Mucosa of descending colon (tissue), 3 donors: Measurements from ENCODE around the gene MFF. TPM values are rescaled to one million over a fixed set of nuclear protein-coding genes. Genes with fewer than 3 reads are reported as not detected.

Source experiments
- ATAC-seq: fragments of 200-7000 bp; cut with Tn5 transposase; one replicate; pipeline ENCODE4 v1.9.1; 2020; ENCODE audit warnings: mild to moderate bottlenecking, moderate library complexity
- DNase-seq, 3 donors: peaks; one replicate each; pipeline ENCODE4 v3.0.0-alpha.2; 2020
- H3K36me3 ChIP-seq: fragments of 200-600 bp; one replicate; pipeline ENCODE4 v1.8.0; 2021; ENCODE audit warnings: low read depth, mild to moderate bottlenecking
- H3K4me1 ChIP-seq: fragments of 200-600 bp; one replicate; pipeline ENCODE4 v1.8.0; 2021; ENCODE audit warnings: low read depth, mild to moderate bottlenecking
- H3K4me3 ChIP-seq: fragments of 200-600 bp; one replicate; pipeline ENCODE4 v1.8.0; 2021; ENCODE audit warnings: mild to moderate bottlenecking
- H3K9me3 ChIP-seq: fragments of 200-600 bp; one replicate; pipeline ENCODE4 v1.8.0; 2021; ENCODE audit warnings: mild to moderate bottlenecking
- intact Hi-C, 2 donors: fragments of 100-400 bp; cut with DNase I in 1 of 2; cut with micrococcal nuclease in 1 of 2; formaldehyde crosslinking; loops; one replicate each; pipeline versions ENCODE4 v1.11.0 to v1.11.1; 2022; cut with DNase I, micrococcal nuclease
- total RNA-seq, 3 donors: library from RNA; stranded (reverse); fragmentation: NEBNext Ultra II Directional in 2 of 3; extraction: Animal tissue kit (Norgen Biotek cat#: 25700) in 2 of 3; gene quantifications; one replicate each; pipeline versions ENCODE4 v1.2.1 to v1.2.4, GENCODE V29; 2021 to 2023
- TF ChIP-seq, protein P1 (sequence below): fragments of 200-600 bp; IDR thresholded peaks from one replicate; pipeline ENCODE4 v1.8.0; 2022; ENCODE audit warnings: antibody characterized with exemption, mild to moderate bottlenecking
- donor health status: DM: no; HTN: no; CAD: no; lungs with moderate emphysema.
- donor health status: DM: no; HTN: no; CAD: no.
- donor health status: DM: no; HTN: yes; CAD: no.

MFF gene
- total RNA-seq, 3 donors from 2014 or later, result 73.3 to 80.2 (median 77.0) TPM

DNA sequence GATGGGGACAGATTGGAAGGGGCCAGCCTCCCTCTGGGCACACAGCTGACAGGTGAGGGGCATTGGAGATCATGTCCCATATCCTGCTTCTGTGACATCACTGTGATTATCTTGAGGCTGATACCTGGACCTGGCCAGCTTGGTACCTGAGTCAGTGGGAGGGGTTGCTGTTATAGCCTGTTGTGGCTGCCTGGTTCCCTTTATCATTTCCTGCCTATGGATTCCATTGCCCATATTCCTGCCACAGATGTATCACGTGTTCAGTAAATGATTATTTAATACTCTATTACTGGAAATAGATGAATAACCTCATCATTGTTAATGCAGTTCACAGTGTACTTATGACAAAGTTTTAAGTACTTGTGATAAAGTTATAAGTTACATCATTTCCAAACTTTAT is 70.5 kb downstream of the MFF start:
- TF ChIP-seq, protein P1, sequence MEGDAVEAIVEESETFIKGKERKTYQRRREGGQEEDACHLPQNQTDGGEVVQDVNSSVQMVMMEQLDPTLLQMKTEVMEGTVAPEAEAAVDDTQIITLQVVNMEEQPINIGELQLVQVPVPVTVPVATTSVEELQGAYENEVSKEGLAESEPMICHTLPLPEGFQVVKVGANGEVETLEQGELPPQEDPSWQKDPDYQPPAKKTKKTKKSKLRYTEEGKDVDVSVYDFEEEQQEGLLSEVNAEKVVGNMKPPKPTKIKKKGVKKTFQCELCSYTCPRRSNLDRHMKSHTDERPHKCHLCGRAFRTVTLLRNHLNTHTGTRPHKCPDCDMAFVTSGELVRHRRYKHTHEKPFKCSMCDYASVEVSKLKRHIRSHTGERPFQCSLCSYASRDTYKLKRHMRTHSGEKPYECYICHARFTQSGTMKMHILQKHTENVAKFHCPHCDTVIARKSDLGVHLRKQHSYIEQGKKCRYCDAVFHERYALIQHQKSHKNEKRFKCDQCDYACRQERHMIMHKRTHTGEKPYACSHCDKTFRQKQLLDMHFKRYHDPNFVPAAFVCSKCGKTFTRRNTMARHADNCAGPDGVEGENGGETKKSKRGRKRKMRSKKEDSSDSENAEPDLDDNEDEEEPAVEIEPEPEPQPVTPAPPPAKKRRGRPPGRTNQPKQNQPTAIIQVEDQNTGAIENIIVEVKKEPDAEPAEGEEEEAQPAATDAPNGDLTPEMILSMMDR, result no peak
- ATAC-seq, result peak; percentile 30
- Histone ChIP-seq H3K36me3 (no peaks in the 10 kb centered on the region), H3K4me1 (no peaks in the 10 kb centered on the region), H3K4me3 (no peak overlapping the region), H3K9me3 (no peaks in the 10 kb centered on the region)
- intact Hi-C loops, result no loop called here
- DNase-seq, result no peak

DNA sequence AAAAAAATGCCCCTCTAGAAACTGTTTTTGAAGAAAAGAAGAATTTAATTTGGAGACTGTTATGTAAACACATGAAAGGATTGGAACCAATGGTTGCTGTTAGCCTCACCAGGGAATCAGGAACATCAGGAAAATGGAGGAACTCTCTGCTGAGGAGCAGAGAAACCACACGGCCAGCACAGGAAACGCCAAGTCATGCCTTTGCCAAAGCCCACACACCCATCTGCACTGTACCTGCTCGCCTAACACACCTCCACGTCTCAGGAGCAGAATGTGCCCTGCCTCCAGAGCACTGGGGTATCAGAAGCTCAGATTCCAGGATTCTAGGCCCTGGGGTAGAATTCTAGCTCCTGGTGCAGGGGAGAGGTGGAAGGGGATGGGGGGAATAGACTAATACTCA is 72.5 kb downstream of the MFF start:
- Histone ChIP-seq H3K36me3 (no peaks in the 10 kb centered on the region), H3K9me3 (no peaks in the 10 kb centered on the region), H3K4me1 (no peaks in the 10 kb centered on the region), H3K4me3 (no peak overlapping the region)
- intact Hi-C loops, result no loop called here
- DNase-seq, result no peak
- TF ChIP-seq, protein P1, result no peak
- ATAC-seq, result peak; percentile 11

DNA sequence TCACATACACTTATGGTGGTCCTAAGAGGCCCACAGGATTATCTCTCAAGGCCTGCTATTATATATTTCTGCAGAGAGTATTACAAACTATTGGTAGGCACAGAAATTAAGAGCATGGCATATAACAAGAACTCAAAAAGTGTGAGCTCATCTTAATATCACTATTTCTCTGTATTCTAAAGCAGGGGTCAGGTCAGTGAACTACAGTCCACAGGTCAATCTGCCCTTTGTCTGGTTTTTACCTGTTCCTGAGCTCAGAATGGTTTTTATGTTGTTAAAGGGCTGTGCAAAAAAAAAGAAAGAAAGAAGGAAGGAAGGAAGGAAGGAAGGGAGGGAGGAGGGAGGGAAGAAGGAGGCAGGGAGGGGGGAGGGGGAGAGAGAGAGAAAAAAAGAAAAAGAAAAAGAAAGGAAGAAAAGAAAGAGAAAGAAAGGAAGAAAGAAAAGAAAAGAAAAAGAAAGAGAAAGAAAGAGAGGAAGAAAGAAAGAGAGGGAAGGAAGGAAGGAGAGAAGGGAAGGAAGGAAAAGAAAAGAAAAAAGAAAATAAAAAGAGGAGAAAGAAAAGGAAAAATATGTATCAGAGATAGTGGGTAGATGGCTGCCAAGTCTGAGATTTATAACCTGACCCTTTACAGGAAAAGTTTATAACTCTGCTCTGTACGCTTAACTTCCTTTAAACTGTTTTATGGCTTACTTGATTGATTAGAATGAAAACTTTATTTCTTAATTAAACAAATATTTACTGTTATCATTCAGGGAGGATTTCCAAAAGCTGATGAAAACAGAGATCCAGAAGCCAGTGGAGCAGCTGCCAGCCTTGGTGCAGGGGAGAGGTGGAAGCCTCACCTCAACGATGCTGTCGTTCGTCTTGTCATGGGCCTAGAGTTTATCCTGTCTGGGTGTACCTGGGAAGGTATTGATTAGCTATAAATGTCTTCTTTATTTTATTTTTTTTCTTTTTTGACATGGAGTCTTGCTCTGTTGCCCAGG is 73.9 kb downstream of the MFF start:
- Histone ChIP-seq H3K4me3 (no peak overlapping the region), H3K36me3 (no peaks in the 10 kb centered on the region), H3K4me1 (no peaks in the 10 kb centered on the region), H3K9me3 (no peaks in the 10 kb centered on the region)
- DNase-seq, result no peak
- ATAC-seq, result peak; percentile 62
- TF ChIP-seq, protein P1, result no peak
- intact Hi-C loops, result no loop called here

DNA sequence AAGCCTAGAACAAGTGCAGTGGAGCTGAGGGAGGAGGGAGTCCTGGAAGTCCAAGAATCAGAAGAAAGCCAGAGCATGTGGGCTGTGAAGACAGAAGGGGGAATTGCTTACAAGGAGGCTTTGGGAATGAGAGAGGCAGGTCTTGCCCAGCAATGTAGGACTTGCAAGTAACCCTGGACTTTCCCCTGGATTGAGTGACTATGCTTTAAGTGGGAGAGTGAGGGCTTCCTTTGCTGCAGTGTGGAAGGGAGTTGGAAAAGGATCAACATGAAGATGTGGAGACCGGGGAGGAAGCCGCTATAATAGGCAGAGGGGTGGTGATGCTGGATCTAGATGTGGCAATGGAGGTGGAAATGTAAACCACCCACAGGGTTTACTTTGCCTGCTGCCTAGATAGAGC is 76.5 kb downstream of the MFF start:
- no peaks in the 10 kb centered on the region for H3K9me3 ChIP-seq
- intact Hi-C loops, result no loop called here
- TF ChIP-seq, protein P1, result no peak

DNA sequence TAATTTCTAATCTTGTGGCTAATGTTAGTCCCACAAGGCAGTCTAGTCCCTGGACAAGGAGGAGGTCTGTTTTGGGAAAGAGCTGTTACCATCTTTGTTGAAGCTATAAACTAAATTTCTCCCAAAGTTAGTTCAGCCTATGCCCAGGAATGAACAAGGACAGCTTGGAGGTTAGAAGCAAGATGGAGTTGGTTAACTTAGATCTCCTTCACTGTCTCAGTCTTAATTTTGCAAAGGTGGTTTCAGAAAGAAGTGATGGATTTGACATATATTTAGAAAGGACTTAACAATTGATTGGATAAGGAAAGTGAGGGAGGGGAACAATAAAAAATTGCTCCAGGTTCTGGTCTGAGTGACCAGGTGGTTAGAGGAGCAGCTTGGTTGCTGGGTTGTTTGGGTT is 77.3 kb downstream of the MFF start:
- intact Hi-C loops, result no loop called here
- H3K9me3 ChIP-seq, result no peaks in the 10 kb centered on the region
- ATAC-seq (no peak), DNase-seq (no peak)
- TF ChIP-seq, protein P1, result no peak
- no peaks in the 10 kb centered on the region for H3K36me3 ChIP-seq
- H3K4me3 ChIP-seq, result no peak overlapping the region
- peaks cover 3% of the 10 kb centered on the region for H3K4me1 ChIP-seq

More for the DNA sequence above, 76.5 kb downstream of the MFF start:
- no peak overlapping the region for H3K4me3 ChIP-seq
- DNase-seq (no peak), ATAC-seq (no peak)
- H3K4me1 ChIP-seq, result peaks cover 3% of the 10 kb centered on the region
- H3K36me3 ChIP-seq, result no peaks in the 10 kb centered on the region
